ENCODE data around the gene CA9. TPM values are rescaled to one million over a fixed set of nuclear protein-coding genes. Genes with fewer than 3 reads are reported as not detected.

Gene CA9
- total RNA-seq, 2 donors from 2014 or later = 0.73 to 1.1 TPM

DNA sequence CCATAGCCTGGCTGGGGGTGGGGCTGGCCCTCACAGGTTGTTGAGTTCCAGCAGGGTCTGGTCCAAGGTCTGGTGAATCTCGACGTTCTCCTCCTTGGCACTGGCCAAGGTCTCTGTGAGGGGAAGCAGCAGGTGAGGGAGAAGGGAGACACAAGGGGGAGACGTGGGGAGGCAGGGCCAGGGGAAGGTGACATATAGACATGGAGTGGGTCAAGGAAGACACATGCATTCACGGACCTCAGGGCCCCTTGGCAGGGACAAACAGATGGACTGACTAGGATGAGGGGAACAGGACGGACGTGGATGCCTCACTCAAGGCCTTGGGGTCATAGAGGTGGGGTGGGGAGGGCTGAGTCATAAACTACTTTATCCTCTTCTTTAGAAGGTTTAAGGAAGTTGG is 8.3 kb downstream of the CA9 start:
- no peak for ATAC-seq
- Mint-ChIP-seq H3K27ac (peak overlapping the region in 1 of 2 donors; percentile 9), H3K9me3 (no peaks in the 10 kb centered on the region), H3K36me3 (no peaks in the 10 kb centered on the region)
- no peak for DNase-seq (ENCODE audit: low spot score in 2 of 2)

DNA sequence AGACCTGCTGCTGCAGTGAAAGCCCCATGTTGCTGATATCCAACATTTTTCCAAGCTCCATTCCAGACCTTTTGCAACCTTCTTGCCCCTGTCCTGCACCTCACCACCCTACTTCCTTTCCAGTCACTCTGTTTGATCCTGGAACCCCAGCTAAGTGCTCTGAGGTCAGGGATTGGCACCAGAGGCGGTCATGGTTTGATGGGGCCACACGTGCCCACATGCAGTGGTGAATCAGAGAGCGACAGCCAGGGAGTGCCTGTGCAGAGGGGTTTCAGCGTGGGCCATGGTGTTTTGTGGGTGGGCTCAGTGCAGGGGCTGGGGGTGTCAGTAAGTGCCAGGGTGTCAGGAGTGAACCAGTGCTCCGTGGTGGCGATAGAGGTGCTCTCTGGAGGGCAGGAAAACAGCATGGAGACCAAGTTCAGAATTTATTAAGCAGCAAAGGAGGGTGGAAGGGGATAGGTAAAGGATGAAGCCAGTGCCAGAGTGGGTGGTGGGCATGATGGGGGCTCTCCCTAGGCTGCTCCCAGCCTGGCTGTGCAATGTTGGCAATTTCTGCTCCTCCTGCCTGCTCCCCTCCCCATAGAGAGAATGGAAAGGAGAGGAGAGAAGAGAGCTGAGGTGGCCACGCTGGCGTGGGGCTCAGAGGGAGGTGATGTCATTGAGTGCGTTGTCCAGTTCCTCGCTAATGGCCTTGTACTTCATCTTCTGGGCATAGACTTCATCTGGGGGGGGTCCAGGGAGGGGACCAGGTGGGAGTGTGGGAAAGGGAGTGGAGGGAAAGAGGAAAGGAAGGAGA is 9.0 kb downstream of the CA9 start:
- no peaks in the 10 kb centered on the region for H3K9me3 Mint-ChIP-seq
- H3K36me3 Mint-ChIP-seq = no peaks in the 10 kb centered on the region
- no peak overlapping the region for H3K27ac Mint-ChIP-seq
- ATAC-seq = no peak
- DNase-seq (ENCODE audit: low spot score in 2 of 2) = no peak

DNA sequence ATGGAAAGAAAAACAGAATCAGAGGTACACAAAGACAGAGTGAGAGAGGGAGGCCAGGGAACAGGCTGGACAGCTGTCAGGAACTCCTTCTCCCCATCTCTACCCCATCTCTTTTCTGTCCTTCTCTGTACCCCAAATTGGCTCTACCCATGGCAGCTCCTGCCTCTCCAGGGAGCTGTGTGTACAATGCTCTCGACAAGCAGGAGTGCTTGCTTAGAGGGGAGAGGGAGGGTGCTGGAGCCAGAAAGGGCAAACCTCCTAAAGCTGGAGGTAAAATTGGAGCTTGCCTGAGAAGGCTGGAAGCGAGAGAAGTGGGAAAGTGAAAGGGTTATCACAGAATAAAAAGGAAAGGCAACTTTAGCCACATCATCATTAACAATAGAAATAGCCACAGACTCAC is 9.6 kb downstream of the CA9 start:
- H3K9me3 Mint-ChIP-seq = no peaks in the 10 kb centered on the region
- DNase-seq (ENCODE audit: low spot score in 2 of 2) = no peak
- no peak for ATAC-seq
- H3K27ac Mint-ChIP-seq = no peak overlapping the region
- no peaks in the 10 kb centered on the region for H3K36me3 Mint-ChIP-seq

GRCh38 chr9:35684921-35685320 is 11.2 kb downstream of the CA9 start:
- Mint-ChIP-seq H3K27ac (peak overlapping the region in 1 of 2 donors; percentile 36), H3K36me3 (no peaks in the 10 kb centered on the region), H3K9me3 (no peaks in the 10 kb centered on the region)
- no peak for DNase-seq (ENCODE audit: low spot score in 2 of 2)
- no peak for ATAC-seq

- DNase-seq (ENCODE audit: low spot score in 2 of 2) = no peak
- Mint-ChIP-seq H3K9me3 (no peaks in the 10 kb centered on the region), H3K27ac (peak overlapping the region in 1 of 2 donors; percentile 36), H3K36me3 (no peaks in the 10 kb centered on the region)
- ATAC-seq = no peak
These were observed 11.8 kb downstream of the CA9 start for GRCh38 chr9:35685506-35685905.

- Mint-ChIP-seq H3K36me3 (no peaks in the 10 kb centered on the region), H3K9me3 (no peaks in the 10 kb centered on the region), H3K27ac (no peak overlapping the region)
- ATAC-seq (no peak), DNase-seq (ENCODE audit: low spot score in 2 of 2) (no peak)
These were observed 12.8 kb downstream of the CA9 start for GRCh38 chr9:35686222-35687203.

GRCh38 chr9:35687306-35687705 is 13.6 kb downstream of the CA9 start:
- Mint-ChIP-seq H3K36me3 (no peaks in the 10 kb centered on the region), H3K27ac (no peak overlapping the region), H3K9me3 (no peaks in the 10 kb centered on the region)
- ATAC-seq (no peak), DNase-seq (ENCODE audit: low spot score in 2 of 2) (no peak)

DNA sequence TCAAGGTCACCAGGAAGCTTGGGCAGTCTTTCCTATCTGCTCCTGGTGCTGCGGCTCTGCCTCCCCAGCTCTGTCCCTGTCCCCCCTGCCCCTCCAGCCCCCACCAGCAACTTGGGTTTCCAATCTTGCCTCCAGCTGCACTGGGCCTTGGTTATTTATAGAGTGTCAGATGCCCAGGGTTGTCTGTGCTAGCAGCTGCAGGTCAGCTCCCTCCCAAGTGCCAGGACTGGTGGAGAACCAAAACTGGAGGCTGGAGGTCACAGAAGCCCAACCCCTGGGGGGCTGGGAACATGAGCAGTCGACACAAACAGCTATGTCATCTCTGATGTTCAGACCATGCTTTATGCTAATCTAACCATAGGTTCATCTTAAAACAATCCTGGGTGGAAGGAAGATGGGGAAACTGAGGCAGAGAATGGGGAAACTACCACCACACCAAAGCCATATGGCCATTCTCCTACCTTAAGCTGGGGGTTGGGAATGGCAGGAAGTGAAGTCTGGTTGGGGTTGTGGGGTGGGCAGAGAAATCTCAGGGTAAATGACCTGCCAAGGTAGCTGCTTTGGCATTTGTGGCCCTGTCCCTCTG is 14.3 kb downstream of the CA9 start:
- H3K9me3 Mint-ChIP-seq = no peaks in the 10 kb centered on the region
- DNase-seq (ENCODE audit: low spot score in 2 of 2) = no peak
- no peak for ATAC-seq

GRCh38 chr9:35688558-35689541 is 15.1 kb downstream of the CA9 start:
- Mint-ChIP-seq H3K9me3 (no peaks in the 10 kb centered on the region), H3K27ac (peak overlapping the region; percentile 49 to 82), H3K36me3 (no peaks in the 10 kb centered on the region)
- DNase-seq (ENCODE audit: low spot score in 2 of 2) (peak in 1 of 2 donors; percentile 21), ATAC-seq (peak; percentile 75 to 83)

More for the DNA sequence above, 14.3 kb downstream of the CA9 start:
- Mint-ChIP-seq H3K36me3 (no peaks in the 10 kb centered on the region), H3K27ac (peak overlapping the region in 1 of 2 donors; percentile 49)

DNA sequence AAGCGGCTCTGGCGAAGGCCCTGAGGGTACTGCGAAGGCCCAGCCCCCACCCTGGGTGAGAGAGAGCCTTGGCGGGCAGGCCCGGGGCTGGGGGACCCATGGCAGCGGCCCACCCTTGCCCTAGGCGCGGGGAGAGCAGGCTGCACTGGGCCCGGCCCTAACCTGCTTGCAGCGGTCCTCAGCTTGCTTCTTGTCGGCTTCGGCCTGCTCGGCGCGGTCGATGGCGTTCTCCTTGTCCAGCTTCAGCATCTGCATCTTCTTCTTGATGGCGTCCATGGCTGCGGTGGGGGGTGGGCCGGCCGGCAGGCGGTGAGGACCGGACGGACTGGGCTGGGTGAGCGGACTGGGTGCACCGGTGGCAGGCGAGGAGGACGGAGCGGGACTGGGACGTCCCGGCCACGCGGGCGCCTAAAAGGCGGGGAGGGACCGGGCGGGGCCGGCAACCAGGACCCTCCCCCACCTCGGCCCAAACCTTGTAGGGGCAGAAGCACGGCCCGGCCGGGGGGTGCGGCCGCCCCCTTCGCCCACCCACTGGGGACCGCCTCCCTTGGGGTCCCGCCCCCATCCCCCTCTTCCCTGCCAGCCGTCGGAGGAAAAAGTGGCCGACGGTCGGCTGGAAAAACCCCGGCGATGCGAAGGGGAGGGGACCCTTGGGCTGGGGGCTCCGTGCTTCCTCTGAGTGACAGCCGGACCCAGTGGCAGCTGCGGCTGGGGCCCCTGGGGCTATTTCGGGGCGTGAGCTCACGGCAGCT is 16.0 kb downstream of the CA9 start, which contains the start of gene TPM2:
Gene TPM2 (minus strand): TSS at position 384 of the 752 bp plus-strand sequence. CDS start 108 bp downstream, at position 276.
- ATAC-seq (peak in 1 of 2 donors; percentile 5), DNase-seq (ENCODE audit: low spot score in 2 of 2) (no peak)
- Mint-ChIP-seq H3K9me3 (no peaks in the 10 kb centered on the region), H3K36me3 (no peaks in the 10 kb centered on the region), H3K27ac (peak within 1 kb of the TSS; percentile 49 to 85)

GRCh38 chr9:35690294-35690613 is 16.5 kb downstream of the CA9 start:
- ATAC-seq = no peak
- H3K36me3 Mint-ChIP-seq = no peaks in the 10 kb centered on the region
- no peak overlapping the region for H3K27ac Mint-ChIP-seq
- DNase-seq (ENCODE audit: low spot score in 2 of 2) = no peak
- H3K9me3 Mint-ChIP-seq = no peaks in the 10 kb centered on the region

GRCh38 chr9:35690614-35691333 is 17.0 kb downstream of the CA9 start:
- H3K27ac Mint-ChIP-seq = peak overlapping the region; percentile 0 to 85
- DNase-seq (ENCODE audit: low spot score in 2 of 2) (peak in 1 of 2 donors; percentile 16), ATAC-seq (peak; percentile 21 to 54)
- no peaks in the 10 kb centered on the region for H3K36me3 Mint-ChIP-seq
- no peaks in the 10 kb centered on the region for H3K9me3 Mint-ChIP-seq

DNA sequence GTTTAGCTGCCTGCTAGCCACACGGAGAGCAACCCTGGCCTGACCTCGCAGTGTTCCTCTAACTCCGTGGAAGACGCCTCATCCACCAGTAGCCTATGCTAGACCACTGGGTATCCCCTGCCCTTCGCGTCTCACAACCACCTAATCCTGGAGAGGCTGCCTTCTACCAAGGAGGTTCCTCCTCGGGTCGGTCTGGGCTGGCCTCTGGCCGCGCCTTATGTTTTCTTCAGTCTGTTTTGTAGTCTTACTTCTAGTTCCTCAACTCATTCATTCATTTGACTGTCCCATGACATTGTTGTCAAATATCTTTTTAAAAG is 17.6 kb downstream of the CA9 start:
- H3K27ac Mint-ChIP-seq = peak overlapping the region in 1 of 2 donors; percentile 0
- no peaks in the 10 kb centered on the region for H3K9me3 Mint-ChIP-seq
- H3K36me3 Mint-ChIP-seq = no peaks in the 10 kb centered on the region
- DNase-seq (ENCODE audit: low spot score in 2 of 2) (peak in 1 of 2 donors; percentile 10), ATAC-seq (peak in 1 of 2 donors; percentile 11)

DNA sequence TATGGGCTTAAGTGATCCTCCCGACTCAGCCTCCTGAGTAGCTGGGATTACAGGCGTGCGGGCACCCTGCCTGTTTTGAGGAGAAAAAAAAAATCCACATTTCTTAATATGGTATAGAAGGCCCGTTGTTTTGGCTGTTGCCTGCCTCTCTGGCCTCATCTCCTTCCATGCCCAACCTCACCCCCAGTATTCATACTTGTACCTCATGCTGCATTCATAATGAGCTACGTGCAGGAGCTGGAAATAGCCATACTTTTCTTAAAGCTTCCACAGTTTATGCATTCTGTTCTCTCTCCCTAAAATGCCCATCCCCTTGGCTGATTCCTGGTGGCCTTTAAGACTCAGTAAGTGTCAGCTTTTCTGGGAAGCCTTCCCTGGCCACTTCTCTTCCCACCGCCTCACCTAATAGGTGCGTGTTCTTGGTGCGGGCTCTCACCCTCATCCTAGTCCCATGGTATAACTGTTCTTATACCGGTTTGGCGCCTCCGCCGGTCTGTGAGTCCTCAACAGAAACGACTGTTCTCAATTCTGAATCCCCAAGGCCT is 18.1 kb downstream of the CA9 start:
- Mint-ChIP-seq H3K9me3 (no peaks in the 10 kb centered on the region), H3K27ac (peak overlapping the region; percentile 0 to 41), H3K36me3 (no peaks in the 10 kb centered on the region)
- DNase-seq (ENCODE audit: low spot score in 2 of 2) (no peak), ATAC-seq (no peak)

Measured in activated naive CD4-positive, alpha-beta T cell treated with anti-CD3 and anti-CD28 coated beads, Interleukin-2, amount 50 U/mL, for 72 hours (primary cell).